Measurements from ENCODE around the gene PTPRD. TPM values are rescaled to one million over a fixed set of nuclear protein-coding genes. Genes with fewer than 3 reads are reported as not detected.

The PTPRD gene
- total RNA-seq, 1 experiment from 2014 or later: 1.8 TPM

GRCh38 chr9:8484597-8485191 lies 2128.1 kb downstream of the PTPRD start:
- no peaks in the 10 kb centered on the region for H3K27me3 Mint-ChIP-seq (ENCODE audit: unreplicated experiment)
- no peak overlapping the region for H3K4me3 Mint-ChIP-seq (ENCODE audit: low read depth, unreplicated experiment)
- intact Hi-C loops (cut with micrococcal nuclease; ENCODE audit: unreplicated experiment): no loop called here
- no peak overlapping the region for H3K27ac Mint-ChIP-seq (ENCODE audit: unreplicated experiment)
- DNase-seq: no peak
- no peaks in the 10 kb centered on the region for H3K4me1 Mint-ChIP-seq (ENCODE audit: low read depth, unreplicated experiment)
- H3K36me3 Mint-ChIP-seq (ENCODE audit: insufficient read depth, unreplicated experiment): no peaks in the 10 kb centered on the region
- TF ChIP-seq, protein P1, sequence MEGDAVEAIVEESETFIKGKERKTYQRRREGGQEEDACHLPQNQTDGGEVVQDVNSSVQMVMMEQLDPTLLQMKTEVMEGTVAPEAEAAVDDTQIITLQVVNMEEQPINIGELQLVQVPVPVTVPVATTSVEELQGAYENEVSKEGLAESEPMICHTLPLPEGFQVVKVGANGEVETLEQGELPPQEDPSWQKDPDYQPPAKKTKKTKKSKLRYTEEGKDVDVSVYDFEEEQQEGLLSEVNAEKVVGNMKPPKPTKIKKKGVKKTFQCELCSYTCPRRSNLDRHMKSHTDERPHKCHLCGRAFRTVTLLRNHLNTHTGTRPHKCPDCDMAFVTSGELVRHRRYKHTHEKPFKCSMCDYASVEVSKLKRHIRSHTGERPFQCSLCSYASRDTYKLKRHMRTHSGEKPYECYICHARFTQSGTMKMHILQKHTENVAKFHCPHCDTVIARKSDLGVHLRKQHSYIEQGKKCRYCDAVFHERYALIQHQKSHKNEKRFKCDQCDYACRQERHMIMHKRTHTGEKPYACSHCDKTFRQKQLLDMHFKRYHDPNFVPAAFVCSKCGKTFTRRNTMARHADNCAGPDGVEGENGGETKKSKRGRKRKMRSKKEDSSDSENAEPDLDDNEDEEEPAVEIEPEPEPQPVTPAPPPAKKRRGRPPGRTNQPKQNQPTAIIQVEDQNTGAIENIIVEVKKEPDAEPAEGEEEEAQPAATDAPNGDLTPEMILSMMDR (IDR thresholded peaks at IDR 0.05; ENCODE audit: unreplicated experiment): no peak
- CTCF ChIA-PET: no interaction called here
- no peaks in the 10 kb centered on the region for H3K9me3 Mint-ChIP-seq (ENCODE audit: low read depth, unreplicated experiment)
- no TSS peak for BruUV-seq (replicated peaks)

- intact Hi-C loops (cut with micrococcal nuclease; ENCODE audit: unreplicated experiment): no loop called here
- CTCF ChIA-PET: no interaction called here
- H3K36me3 Mint-ChIP-seq (ENCODE audit: insufficient read depth, unreplicated experiment): no peaks in the 10 kb centered on the region
- BruUV-seq (replicated peaks): no TSS peak
- H3K9me3 Mint-ChIP-seq (ENCODE audit: low read depth, unreplicated experiment): no peaks in the 10 kb centered on the region
- no peak overlapping the region for H3K4me3 Mint-ChIP-seq (ENCODE audit: low read depth, unreplicated experiment)
- H3K27ac Mint-ChIP-seq (ENCODE audit: unreplicated experiment): no peak overlapping the region
- TF ChIP-seq, protein P1 (IDR thresholded peaks at IDR 0.05; ENCODE audit: unreplicated experiment): no peak
- no peaks in the 10 kb centered on the region for H3K27me3 Mint-ChIP-seq (ENCODE audit: unreplicated experiment)
- DNase-seq: no peak
- H3K4me1 Mint-ChIP-seq (ENCODE audit: low read depth, unreplicated experiment): no peaks in the 10 kb centered on the region
Measured at GRCh38 chr9:8477450-8477849, 2135.4 kb downstream of the PTPRD start.

- intact Hi-C loops (cut with micrococcal nuclease; ENCODE audit: unreplicated experiment): no loop called here
- DNase-seq: no peak
- CTCF ChIA-PET: no interaction called here
- H3K27ac Mint-ChIP-seq (ENCODE audit: unreplicated experiment): no peak overlapping the region
- TF ChIP-seq, protein P1 (IDR thresholded peaks at IDR 0.05; ENCODE audit: unreplicated experiment): no peak
- no peaks in the 10 kb centered on the region for H3K9me3 Mint-ChIP-seq (ENCODE audit: low read depth, unreplicated experiment)
- BruUV-seq (replicated peaks): no TSS peak
- no peaks in the 10 kb centered on the region for H3K36me3 Mint-ChIP-seq (ENCODE audit: insufficient read depth, unreplicated experiment)
- no peaks in the 10 kb centered on the region for H3K4me1 Mint-ChIP-seq (ENCODE audit: low read depth, unreplicated experiment)
- no peaks in the 10 kb centered on the region for H3K27me3 Mint-ChIP-seq (ENCODE audit: unreplicated experiment)
- no peak overlapping the region for H3K4me3 Mint-ChIP-seq (ENCODE audit: low read depth, unreplicated experiment)
Measured at GRCh38 chr9:8474937-8475336, 2137.9 kb downstream of the PTPRD start.

DNA sequence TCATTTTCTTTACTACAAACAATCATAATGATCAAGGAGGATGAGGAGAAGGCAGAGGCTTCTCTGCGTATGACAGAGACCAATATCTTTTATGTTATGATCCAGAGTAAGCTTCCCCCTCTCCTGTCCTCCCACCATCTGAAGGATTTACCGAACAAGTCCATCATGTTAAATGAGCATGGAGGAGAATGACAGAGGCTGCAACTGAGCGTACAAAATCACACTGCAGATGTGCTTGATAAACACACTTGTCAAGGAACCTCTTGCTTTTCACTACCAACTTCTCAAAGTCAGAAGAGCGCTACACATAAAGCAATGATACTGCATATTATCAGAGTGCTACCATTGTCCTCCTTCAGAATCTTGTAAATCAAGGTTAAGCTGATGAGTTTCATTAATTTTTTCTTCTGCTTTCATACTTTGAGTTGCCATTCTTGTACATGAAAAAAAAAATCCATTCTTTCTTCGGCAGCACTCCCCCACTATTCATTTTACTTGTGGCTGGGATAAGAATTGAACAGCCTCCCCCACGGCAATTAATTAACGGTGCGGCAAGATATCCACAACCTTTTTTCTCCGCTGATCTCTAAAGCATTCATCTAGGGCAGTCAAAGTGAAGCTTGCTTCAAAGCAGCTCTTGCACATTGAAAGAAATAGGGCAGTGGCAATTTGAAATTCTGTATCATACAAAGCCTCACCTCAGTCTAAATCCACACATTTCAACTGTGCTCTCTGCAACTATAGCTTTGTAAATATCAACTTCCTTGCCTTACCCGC lies 2139.4 kb downstream of the PTPRD start:
- no peaks in the 10 kb centered on the region for H3K27me3 Mint-ChIP-seq (ENCODE audit: unreplicated experiment)
- TF ChIP-seq, protein P1 (IDR thresholded peaks at IDR 0.05; ENCODE audit: unreplicated experiment): no peak
- no peaks in the 10 kb centered on the region for H3K4me1 Mint-ChIP-seq (ENCODE audit: low read depth, unreplicated experiment)
- no peaks in the 10 kb centered on the region for H3K36me3 Mint-ChIP-seq (ENCODE audit: insufficient read depth, unreplicated experiment)
- BruUV-seq (replicated peaks): no TSS peak
- no peak overlapping the region for H3K4me3 Mint-ChIP-seq (ENCODE audit: low read depth, unreplicated experiment)
- CTCF ChIA-PET: no interaction called here
- DNase-seq: no peak
- no peak overlapping the region for H3K27ac Mint-ChIP-seq (ENCODE audit: unreplicated experiment)
- H3K9me3 Mint-ChIP-seq (ENCODE audit: low read depth, unreplicated experiment): no peaks in the 10 kb centered on the region
- intact Hi-C loops (cut with micrococcal nuclease; ENCODE audit: unreplicated experiment): no loop called here

Data from Calu3 (cell line).